G401 (cell line): ENCODE data around the gene CLDN20. TPM values are rescaled to one million over a fixed set of nuclear protein-coding genes. Genes with fewer than 3 reads are reported as not detected.
"Not testable (repeated sequence)": the region's sequence is repeated elsewhere in the genome, so short reads cannot be mapped to it uniquely, and the experiment has no call there.

Experiments used
- DNase-seq: peaks from one replicate; pipeline ENCODE4 v3.0.0-alpha.2; 2015; ENCODE audit warnings: low spot score
- in situ Hi-C: cut with HindIII; loops from 2 replicates; pipeline ENCODE4 v1.10.0; 2016; ENCODE audit warnings: low sequenced_read_pairs, mixed read lengths
- total RNA-seq: library from RNA; depleted of rRNA; stranded (reverse); fragments of >200 nt; shearing (Covaris generic); gene quantifications from 2 replicates; pipeline ENCODE4 v1.2.3, GENCODE V29; 2014

The CLDN20 gene
- total RNA-seq, 1 experiment from 2014 or later: not detected

DNA sequence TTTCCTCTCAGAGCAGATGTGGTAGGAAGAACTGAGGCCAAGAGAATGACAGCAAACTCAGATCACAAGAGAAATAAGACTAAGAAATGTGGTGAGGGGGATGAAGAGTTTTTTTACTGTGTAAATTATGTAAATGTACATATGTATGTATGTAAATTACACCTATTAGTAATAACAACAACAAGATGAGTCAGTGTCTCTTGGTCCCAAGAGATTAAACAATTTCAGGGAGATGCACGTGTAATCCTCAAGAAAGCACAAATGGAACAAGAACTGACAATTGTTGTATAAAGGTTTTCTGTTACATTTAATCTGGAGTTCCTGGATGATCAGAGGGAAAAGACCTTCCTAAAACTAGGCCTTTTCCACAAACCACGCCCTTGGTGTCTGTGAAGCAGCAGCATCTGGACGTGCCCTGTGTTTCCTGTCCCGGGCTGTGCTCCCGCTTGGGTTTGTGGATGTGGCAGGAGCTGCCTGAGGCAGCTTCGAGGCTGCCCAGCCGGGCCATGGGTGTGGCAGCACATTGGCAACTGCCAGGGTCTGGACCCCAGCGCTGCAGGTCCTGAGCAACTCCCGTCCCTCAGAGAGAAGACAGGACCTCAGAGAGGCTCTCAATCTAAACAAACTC lies 994 bp downstream of the CLDN20 start:
- DNase-seq: no peak
- in situ Hi-C loops: no loop called here

DNA sequence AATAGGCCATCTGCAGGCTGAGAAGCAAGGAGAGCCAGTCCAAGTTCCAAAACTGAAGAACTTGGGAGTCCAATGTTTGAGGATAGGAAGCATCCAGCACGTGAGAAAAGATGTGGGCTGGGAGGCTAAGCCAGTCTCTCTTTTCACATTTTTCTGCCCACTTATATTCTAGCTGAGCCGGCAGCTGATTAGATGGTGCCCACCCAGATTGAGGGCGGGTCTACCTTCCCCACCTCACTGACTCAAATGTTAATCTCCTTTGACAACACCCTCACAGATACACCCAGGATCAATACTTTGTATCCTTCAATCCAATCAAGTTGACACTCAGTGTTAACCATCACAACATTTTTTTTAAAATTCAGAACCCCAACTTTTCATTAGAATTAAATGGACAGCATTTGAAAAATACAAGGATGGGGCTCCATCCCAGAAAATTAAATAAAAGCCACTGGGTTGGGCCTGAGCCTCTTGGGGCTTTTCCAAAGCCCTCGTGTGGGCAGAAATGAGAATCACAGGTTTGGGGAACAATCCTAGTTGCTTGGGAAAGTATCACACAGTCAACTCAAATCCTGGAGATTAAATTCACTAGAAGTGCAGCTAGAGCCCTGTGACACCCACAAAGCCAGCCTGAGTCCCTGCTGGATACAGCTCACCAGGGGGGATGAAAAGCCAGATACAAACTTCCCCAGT lies 2.2 kb downstream of the CLDN20 start:
- in situ Hi-C loops: no loop called here
- DNase-seq: no peak

DNA sequence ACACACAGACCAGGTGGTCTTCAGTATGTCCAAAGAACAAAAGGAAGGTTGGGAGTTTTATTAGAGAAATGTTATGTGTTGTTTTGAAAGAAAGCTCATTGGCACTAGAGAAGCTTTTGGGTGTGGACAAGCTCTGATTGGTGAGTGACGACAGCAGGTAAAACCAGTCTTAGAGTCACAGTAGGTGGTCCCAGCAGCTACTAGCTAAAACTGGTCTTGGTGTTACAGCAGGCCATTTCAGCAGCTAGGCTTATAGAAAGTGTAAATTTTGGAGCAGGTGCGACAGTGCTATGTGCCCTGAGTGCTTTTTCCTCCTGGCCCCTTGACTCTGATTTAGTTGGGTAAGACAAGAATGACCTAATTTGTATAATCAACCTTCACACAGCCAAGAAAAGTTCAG lies 3.6 kb downstream of the CLDN20 start:
- no peak for DNase-seq

DNA sequence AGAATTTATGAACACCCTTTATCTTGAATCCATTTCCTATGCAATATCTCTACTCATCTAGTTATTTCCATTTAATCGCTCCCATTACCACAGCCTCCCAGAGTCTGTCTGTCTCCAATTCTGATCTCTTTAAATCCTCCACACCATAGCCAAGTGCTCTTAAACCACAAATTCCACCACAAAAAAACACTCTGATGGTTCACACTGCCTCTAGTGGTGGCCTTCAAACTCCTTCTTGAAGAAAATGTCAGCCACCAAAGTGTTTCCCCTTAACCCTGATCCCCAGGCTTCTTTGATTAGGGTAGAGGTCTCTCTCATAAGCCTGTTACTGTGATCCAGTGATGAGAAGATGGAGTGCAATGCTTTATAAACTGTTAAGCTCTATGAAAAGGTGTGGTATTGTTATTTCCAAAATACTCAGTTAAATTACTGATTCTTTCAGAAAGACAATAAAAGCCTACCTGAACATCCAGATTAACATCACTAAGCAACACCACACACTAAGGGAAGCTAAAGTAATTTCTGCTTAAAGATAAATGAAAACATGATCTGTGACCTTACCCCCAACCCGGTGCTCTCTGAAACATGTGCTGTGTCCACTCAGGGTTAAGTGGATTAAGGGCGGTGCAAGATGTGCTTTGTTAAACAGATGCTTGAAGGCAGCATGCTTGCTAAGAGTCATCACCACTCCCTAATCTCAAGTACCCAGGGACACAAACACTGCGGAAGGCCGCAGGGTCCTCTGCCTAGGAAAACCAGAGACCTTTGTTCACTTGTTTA lies 4.5 kb downstream of the CLDN20 start:
- in situ Hi-C loops: not testable (repeated sequence)

More for the DNA sequence above, 3.6 kb downstream of the CLDN20 start:
- in situ Hi-C loops: no loop called here

DNA sequence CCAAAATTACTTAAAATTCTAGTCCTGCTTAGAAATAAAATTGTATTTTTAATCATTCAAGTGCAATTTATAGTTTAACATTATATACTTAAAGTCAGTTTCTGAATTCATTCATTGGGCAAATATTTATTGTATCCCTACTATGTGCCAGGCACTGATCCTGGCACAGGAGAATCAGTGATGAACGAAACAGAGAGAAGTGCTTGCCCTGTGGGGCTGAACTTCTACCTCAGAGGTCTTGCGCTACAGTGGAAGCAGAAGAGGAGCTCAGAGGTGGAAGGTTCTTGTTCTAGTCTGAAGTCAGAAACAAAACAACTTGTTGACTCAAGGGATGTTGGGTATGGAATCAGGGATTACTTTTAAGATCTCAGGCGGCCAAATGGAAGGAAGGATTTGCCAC lies 6.0 kb downstream of the CLDN20 start:
- in situ Hi-C loops: no loop called here
- no peak for DNase-seq

More for the DNA sequence above, 4.5 kb downstream of the CLDN20 start:
- not testable (repeated sequence) for DNase-seq

DNA sequence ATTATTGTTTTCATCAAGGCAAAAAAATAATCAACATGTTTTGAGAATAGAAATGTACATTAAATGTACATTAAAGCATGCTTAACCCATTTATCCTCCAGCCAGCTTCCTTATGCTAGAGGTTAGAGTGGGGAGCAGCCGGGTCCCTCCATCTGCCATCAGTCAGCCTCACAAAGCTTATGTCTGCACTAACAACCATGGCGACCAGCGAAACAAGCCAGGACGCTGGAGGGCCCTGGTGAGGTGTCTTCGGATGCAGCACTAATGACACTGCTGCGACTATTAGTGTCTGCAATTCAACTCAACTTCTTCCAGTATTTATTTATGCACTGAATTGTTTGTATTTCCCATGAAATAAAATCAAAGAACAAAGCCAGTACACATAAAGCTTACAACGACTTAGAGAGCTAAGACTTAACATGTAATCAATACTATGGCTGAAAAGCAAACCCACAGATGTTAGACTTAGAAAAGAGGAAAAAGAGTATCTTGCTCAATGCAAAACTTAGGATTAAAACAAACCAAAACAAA lies 6.8 kb downstream of the CLDN20 start:
- no peak for DNase-seq
- in situ Hi-C loops: no loop called here

DNA sequence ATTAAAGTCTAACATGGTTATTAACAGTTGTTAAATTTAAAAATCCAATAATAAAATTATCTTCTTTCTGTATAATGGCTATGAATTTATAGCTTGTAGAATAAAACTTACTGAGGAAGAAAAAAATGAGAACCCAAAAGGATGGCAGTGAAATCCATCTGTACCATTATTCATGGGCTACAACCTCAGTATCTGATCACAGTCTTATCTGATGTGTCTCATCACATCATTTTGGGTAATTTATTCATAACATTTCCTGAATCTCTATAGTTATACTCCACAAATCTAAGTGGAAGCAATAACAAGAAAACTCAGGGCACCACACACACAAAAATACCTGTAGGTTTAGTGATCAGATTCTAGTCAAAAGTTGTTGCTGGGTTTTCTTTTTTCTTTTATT lies 7.3 kb downstream of the CLDN20 start:
- in situ Hi-C loops: no loop called here
- no peak for DNase-seq

DNA sequence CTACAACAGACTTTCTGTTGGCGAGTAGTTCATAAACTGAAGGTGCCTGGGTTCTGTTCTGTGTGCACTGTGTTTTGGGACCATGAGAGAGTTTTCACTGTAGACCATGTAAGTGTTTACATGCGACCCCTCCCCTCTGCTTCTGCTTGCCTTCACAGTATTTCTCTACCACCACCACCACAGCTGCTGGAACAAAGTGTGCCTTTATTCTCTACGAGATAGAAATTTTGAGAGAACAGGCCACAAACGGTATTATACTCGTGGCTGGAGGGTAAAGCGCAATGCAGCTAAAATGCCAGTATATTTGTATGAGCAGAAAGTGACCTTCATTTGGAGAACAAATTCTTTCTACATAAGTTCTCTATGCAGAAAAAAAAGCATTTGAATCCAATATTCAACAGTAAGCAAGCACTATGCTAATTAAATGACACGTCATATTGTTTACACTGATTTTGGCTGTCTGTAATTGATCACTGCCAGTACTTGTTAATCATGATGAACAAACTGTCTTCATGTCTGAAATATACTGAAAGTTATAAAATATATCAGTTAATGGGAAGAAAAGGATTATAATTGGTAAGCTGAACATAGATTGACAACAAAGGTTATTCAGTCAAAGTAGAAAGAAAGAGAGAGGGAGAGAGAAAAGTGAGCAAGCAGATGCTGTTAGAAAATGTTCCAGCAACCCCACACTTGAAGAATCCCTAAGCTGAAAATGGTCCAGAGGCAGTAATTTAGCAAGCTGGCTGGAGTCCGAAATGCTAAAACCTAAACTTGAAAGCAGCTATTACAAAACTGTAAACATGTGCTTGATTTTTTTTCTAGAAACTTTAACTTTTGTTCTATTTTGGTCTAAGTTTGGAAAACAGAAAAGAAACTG lies 8.8 kb downstream of the CLDN20 start:
- in situ Hi-C loops: no loop called here
- DNase-seq: no peak

DNA sequence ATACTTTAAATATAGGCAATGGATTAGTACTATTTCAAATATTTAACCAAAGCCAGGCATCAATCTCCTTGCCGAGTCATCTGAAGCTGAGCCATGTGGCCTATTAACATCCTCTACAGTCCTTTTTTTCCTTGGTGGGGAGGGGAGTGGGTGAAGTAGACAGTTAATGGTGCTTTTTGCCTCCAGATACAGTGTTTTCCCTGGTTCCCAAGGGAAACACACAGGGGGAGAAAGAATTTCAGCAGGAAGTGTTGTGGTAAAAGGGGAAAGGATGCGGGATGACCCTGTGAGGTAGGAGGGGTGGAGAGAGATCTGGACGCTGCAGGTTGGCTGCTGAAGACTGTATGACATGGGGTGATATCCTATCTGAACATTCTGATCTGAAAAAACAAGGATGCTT lies 9.6 kb downstream of the CLDN20 start:
- DNase-seq: no peak
- in situ Hi-C loops: no loop called here

DNA sequence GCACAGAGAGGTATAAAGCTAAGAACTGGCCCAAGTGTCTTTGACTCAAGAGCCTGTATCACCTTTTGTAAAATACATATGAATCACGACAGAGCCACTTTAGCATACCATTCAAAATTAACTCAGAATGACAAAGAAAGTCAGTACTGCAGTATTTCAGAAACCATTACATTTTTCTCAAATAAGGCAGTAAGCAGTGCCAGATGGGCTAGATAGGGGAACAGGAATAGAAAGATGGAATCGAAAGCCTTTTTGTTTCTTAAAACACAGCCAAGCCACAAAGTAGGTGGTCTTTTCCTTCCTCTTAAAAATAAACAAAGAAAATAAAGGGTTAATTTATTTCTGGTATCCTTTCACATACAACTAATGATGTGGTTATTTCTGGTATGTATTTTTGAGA lies 10.3 kb downstream of the CLDN20 start:
- in situ Hi-C loops: no loop called here

DNA sequence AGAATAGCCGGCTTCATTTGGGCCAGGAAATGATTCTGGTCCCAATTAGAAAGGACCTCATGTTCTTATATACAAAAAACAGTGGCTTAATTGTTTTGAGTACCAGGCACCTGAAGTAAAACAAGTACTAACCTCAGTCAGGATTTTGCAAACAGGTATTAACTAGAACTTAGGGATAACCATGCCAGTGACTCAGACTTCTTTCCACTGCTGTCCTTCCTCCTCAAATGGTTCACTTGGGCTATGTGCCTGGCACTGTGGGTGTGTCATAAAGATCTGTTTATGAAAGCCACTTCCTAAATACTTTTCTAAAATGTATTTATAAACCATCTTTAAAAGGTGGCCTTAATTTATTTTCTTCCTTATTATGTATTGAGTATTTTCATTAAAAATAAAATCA lies 10.7 kb downstream of the CLDN20 start:
- DNase-seq: no peak
- in situ Hi-C loops: no loop called here

More for the DNA sequence above, 10.3 kb downstream of the CLDN20 start:
- DNase-seq: no peak

DNA sequence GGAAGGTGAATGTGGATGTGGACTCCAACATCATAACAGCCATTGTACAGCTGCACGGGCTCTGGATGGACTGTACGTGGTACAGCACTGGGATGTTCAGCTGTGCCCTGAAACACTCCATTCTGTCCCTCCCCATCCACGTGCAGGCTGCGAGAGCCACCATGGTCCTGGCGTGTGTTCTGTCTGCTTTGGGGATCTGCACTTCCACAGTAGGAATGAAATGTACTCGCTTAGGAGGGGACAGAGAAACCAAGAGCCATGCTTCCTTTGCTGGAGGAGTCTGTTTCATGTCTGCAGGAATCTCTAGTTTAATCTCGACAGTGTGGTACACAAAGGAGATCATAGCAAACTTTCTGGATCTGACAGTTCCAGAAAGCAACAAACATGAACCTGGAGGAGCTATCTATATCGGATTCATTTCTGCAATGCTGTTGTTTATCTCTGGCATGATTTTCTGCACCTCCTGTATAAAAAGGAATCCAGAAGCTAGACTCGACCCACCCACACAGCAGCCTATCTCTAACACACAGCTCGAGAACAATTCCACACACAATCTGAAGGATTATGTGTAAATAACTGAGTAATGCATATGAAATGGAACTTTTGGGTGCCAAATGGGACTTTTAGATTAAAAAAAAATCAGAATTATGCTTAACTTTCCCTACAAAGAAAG lies 12.1 kb downstream of the CLDN20 start:
- in situ Hi-C loops: no loop called here
- no peak for DNase-seq

DNA sequence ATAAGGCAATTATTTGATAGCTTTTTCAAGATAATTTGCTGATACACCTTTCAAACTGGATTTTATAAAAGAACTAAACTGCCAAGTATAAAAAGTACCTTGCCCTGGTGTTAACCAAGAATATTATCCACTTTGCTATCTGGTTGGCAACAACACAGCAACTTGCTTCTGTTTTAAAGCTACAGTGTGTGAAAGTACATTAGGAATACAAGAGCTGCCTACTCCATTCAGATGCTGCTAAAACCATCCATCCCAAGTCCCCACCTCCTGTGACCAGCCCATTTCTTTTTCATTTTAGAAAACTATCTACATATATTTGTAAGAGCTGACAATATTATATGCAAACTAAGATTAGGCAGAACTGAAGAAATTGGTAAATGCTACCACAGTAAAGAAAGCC lies 12.8 kb downstream of the CLDN20 start:
- DNase-seq: no peak
- in situ Hi-C loops: no loop called here

DNA sequence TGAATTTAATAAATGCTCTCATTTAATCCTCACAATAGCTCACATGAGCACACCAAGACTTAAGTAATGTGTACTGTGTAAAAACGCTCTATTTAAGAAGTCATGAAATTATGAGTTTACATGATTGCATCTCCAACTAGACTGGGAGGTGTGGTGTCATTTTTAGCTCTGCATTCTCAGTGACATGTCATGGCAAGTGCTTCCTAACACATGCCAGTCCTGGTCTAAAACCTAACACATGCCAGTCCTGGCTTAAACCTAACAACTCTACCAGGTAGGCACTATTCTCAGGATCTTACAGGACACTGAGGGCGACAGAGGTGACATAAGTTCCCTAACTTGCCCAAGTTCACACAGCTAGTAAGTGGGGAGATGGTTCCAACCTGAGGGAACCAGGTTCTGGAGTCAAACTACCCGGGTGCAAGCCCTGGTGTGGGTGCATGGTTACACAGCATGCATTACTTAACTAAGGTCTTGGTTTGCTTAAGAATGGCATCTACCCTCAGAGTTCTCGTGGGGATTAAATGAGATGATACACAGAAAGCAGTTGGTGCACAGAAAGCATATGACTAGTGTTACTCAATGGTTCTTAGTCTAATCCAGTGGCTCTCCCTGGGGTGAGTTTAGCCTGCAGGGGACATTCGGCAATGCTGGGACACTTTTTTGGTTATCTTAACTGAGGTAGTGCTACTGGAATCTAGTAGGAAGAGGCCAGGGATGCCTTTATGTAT lies 14.7 kb downstream of the CLDN20 start:
- in situ Hi-C loops: no loop called here
- DNase-seq: no peak

DNA sequence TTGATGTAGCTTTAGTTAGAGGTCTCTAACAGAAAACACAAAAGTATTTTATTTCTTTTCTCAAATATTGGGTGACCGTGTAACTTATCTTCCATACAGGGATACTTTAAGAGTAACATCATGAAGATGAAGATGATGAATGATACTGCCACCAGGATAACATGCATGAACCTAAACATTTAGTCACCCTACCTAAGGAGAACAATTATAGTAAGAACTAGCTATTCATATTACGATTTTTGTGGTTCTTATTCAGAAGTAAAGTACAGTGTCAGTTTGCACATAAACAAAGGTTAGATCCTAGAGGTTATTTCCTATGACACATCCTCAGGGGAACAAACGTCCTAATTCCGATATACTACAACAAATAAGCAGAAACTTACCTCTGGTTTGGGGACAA lies 21.0 kb downstream of the CLDN20 start:
- DNase-seq: no peak
- in situ Hi-C loops: no loop called here

DNA sequence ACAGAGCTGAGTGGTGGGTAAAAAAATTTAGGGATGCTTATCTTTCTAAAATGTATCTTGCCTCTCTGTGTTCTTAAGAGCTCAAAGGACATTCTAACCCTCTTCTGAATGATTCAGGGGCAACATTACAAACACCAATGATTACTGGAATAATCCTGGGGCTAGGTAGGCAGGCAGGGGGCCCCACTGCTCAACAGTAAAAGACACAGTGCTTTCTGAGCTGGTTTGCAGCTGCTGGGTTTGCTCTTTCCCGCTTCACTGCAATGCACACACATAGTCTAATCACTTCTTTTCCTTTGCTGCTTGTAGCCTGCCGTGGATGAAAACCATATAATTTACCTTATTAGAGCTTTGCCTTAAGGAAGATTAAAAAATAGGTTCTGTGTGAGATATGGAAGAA lies 23.9 kb downstream of the CLDN20 start:
- DNase-seq: no peak
- in situ Hi-C loops: no loop called here

DNA sequence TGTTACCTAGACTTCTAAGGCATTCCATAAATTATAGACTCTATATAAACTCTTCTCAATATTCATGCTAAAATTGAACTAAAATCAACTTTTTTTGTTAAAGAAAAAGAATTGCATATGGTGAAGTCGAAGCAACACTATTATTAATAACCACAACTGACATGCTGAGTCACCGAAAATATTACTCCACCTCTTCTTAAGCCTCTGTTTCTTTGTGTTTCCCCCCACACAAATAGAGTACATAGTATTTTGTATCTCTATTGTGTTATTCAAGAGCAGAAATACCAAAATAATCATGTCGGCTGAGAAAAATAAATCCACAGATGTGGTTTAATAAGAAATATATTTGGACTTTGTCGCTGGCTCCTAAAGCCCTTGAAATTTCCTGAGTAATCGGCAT lies 26.7 kb downstream of the CLDN20 start:
- DNase-seq: no peak
- in situ Hi-C loops: no loop called here

DNA sequence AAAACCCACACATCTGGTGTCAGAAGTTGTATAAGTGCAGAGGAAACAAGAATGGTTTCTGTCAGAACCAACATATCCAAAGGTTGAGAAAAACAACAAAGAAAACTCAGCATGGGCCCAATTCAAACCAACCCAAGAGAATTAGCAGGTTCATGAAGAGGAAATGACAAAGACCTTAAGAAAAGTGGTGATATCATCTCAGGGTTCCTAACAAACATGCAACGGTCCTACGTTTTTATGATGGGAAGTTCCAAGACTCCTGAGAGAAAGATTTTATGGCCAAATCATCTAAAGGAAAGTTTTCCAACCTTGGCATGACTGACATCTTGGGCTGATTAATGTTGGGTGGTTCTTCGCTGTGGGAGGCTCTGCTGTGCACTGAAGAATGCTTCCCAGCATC lies 27.5 kb downstream of the CLDN20 start:
- in situ Hi-C loops: no loop called here
- no peak for DNase-seq
